Cardiac muscle cell (in vitro differentiated cells and primary cell): ENCODE measurements around the gene PRKCI. TPM values are rescaled to one million over a fixed set of nuclear protein-coding genes. Genes with fewer than 3 reads are reported as not detected.

Experiments used
- DNase-seq, 2 donors: peaks; one replicate each; pipeline versions ENCODE4 v3.0.0 to v3.0.0-alpha.2; 2010 to 2017; ENCODE audit warnings: low read depth in 1 of 2, low spot score in 1 of 2
- H3K27ac ChIP-seq: fragments of 200-600 bp; sonication (generic); 2 replicates; pipeline ENCODE4 v1.5.1; 2016
- H3K27me3 ChIP-seq: fragments of 200-600 bp; sonication (generic); 2 replicates; pipeline ENCODE4 v1.6.0; 2016; ENCODE audit warnings: control low read depth
- H3K36me3 ChIP-seq: fragments of 200-600 bp; sonication (generic); 2 replicates; pipeline ENCODE4 v1.5.1; 2016; ENCODE audit warnings: control low read depth
- H3K4me1 ChIP-seq: fragments of 200-600 bp; sonication (generic); 2 replicates; pipeline ENCODE4 v1.8.1; 2017; ENCODE audit warnings: low read depth, mild to moderate bottlenecking, mixed run types
- H3K4me3 ChIP-seq: fragments of 200-600 bp; sonication (generic); 2 replicates; pipeline ENCODE4 v1.5.1; 2016; ENCODE audit warnings: mild to moderate bottlenecking
- H3K9me3 ChIP-seq: fragments of 200-600 bp; sonication (generic); 2 replicates; pipeline ENCODE4 v1.5.1; 2017; ENCODE audit warnings: low read depth, mild to moderate bottlenecking, control low read depth
- CTCF ChIP-seq: IDR thresholded peaks from 2 replicates; pipeline ENCODE4 v1.5.1; 2012; ENCODE audit warnings: low read depth, mild to moderate bottlenecking, low read length
- polyA plus RNA-seq: library from polyadenylated mRNA; unstranded; fragments of >200 nt; fragmentation: Nextera tagmentation; extraction: Ambion mirVana; gene quantifications from 2 replicates; pipeline ENCODE4 v1.2.1, GENCODE V29; 2016
- total RNA-seq: library from RNA; depleted of rRNA; stranded (reverse); fragments of >200 nt; gene quantifications from 2 replicates; pipeline ENCODE4 v1.2.3, GENCODE V29; 2016

Gene PRKCI
- total and polyA plus RNA-seq, 2 experiments from 2014 or later, result 25.2 to 35.1 TPM

GRCh38 chr3:170317954-170318353 is 95.7 kb downstream of the PRKCI start:
- no peak for DNase-seq
- H3K4me1 ChIP-seq, result peaks cover 25% of the 10 kb centered on the region
- no peak overlapping the region for H3K4me3 ChIP-seq
- H3K9me3 ChIP-seq, result no peaks in the 10 kb centered on the region
- no peak for TF ChIP-seq CTCF
- no peaks in the 10 kb centered on the region for H3K27me3 ChIP-seq
- H3K27ac ChIP-seq, result peak overlapping the region; percentile 54
- H3K36me3 ChIP-seq, result no peaks in the 10 kb centered on the region

- no peak for DNase-seq
- peaks cover 25% of the 10 kb centered on the region for H3K4me1 ChIP-seq
- TF ChIP-seq CTCF, result no peak
- no peaks in the 10 kb centered on the region for H3K27me3 ChIP-seq
- no peaks in the 10 kb centered on the region for H3K9me3 ChIP-seq
- peak overlapping the region; percentile 38 for H3K27ac ChIP-seq
- no peak overlapping the region for H3K4me3 ChIP-seq
- H3K36me3 ChIP-seq, result no peaks in the 10 kb centered on the region
Measured at GRCh38 chr3:170320461-170321121, 98.4 kb downstream of the PRKCI start.

GRCh38 chr3:170321321-170322034 is 99.3 kb downstream of the PRKCI start:
- Histone ChIP-seq H3K27ac (no peak overlapping the region), H3K4me3 (no peak overlapping the region), H3K36me3 (no peaks in the 10 kb centered on the region), H3K9me3 (no peaks in the 10 kb centered on the region), H3K27me3 (no peaks in the 10 kb centered on the region), H3K4me1 (peaks cover 25% of the 10 kb centered on the region)
- no peak for TF ChIP-seq CTCF
- no peak for DNase-seq

GRCh38 chr3:170322566-170323269 is 100.5 kb downstream of the PRKCI start:
- peak in 1 of 2 donors; percentile 22 for DNase-seq
- Histone ChIP-seq H3K9me3 (no peaks in the 10 kb centered on the region), H3K27me3 (no peaks in the 10 kb centered on the region), H3K4me1 (peaks cover 13% of the 10 kb centered on the region), H3K36me3 (no peaks in the 10 kb centered on the region), H3K27ac (no peak overlapping the region), H3K4me3 (no peak overlapping the region)
- TF ChIP-seq CTCF, result no peak

- no peak for TF ChIP-seq CTCF
- H3K36me3 ChIP-seq, result no peaks in the 10 kb centered on the region
- no peak for DNase-seq
- no peak overlapping the region for H3K4me3 ChIP-seq
- no peaks in the 10 kb centered on the region for H3K9me3 ChIP-seq
- no peak overlapping the region for H3K27ac ChIP-seq
- peaks cover 10% of the 10 kb centered on the region for H3K4me1 ChIP-seq
- H3K27me3 ChIP-seq, result no peaks in the 10 kb centered on the region
Measured at GRCh38 chr3:170323331-170323730, 101.1 kb downstream of the PRKCI start.
